Dedifferentiated amniotic fluid mesenchymal stem cell (primary cell): ENCODE measurements around the gene TP53I11.

Source experiments
- DNase-seq: peaks from one replicate; pipeline ENCODE4 v3.0.0-alpha.2; 2016; ENCODE audit errors: extremely low spot score

TP53I11 gene

GRCh38 chr11:44978961-44979331 is 28.3 kb upstream of the TP53I11 start:
- no peak for DNase-seq

- no peak for DNase-seq
Observed at GRCh38 chr11:44978274-44978960, 27.7 kb upstream of the TP53I11 start.

GRCh38 chr11:44977493-44977984 is 26.9 kb upstream of the TP53I11 start:
- no peak for DNase-seq

- DNase-seq: no peak
Observed at GRCh38 chr11:44976576-44976975, 25.9 kb upstream of the TP53I11 start.

- DNase-seq: no peak
Observed at GRCh38 chr11:44974402-44975000, 23.8 kb upstream of the TP53I11 start.

GRCh38 chr11:44973632-44974401 is 23.1 kb upstream of the TP53I11 start:
- no peak for DNase-seq

- no peak for DNase-seq
Observed at GRCh38 chr11:44972746-44973435, 22.2 kb upstream of the TP53I11 start.

- no peak for DNase-seq
Observed at GRCh38 chr11:44971185-44971584, 20.5 kb upstream of the TP53I11 start.

- DNase-seq: no peak
Observed at GRCh38 chr11:44970293-44970692, 19.6 kb upstream of the TP53I11 start.

GRCh38 chr11:44969651-44970252 is 19.1 kb upstream of the TP53I11 start:
- DNase-seq: no peak

GRCh38 chr11:44968510-44968909 is 17.8 kb upstream of the TP53I11 start:
- DNase-seq: no peak

- DNase-seq: no peak
Observed at GRCh38 chr11:44967930-44968496, 17.3 kb upstream of the TP53I11 start.

- no peak for DNase-seq
Observed at GRCh38 chr11:44966694-44967093, 16.0 kb upstream of the TP53I11 start.

GRCh38 chr11:44964526-44965209 is 14.0 kb upstream of the TP53I11 start:
- no peak for DNase-seq

- no peak for DNase-seq
Observed at GRCh38 chr11:44963948-44964347, 13.3 kb upstream of the TP53I11 start.

- no peak for DNase-seq
Observed at GRCh38 chr11:44963136-44963535, 12.5 kb upstream of the TP53I11 start.

- no peak for DNase-seq
Observed at GRCh38 chr11:44962464-44962863, 11.8 kb upstream of the TP53I11 start.

GRCh38 chr11:44960200-44960845 is 9.6 kb upstream of the TP53I11 start:
- DNase-seq: no peak

GRCh38 chr11:44959064-44959463 is 8.4 kb upstream of the TP53I11 start:
- no peak for DNase-seq
